ENCODE results near the gene BICDL2. TPM values are rescaled to one million over a fixed set of nuclear protein-coding genes. Genes with fewer than 3 reads are reported as not detected.

The BICDL2 gene
- total and polyA plus RNA-seq, 2 donors (not counting 1 experiment from before 2014, with no cell fraction given), result not detected

GRCh38 chr16:3065069-3065741, 28.5 kb upstream of the BICDL2 start, which contains the start of gene IL32:
Gene IL32 (plus strand): TSS chr16:3065640. CDS start chr16:3065812, 172 bp downstream.
- Histone ChIP-seq H2AFZ (ENCODE audit: low read length) (no peak within 1 kb of the TSS), H4K20me1 (ENCODE audit: control insufficient read depth, extremely low read depth, insufficient read depth, low read length) (no peaks in the 10 kb centered on the region), H3K27ac (ENCODE audit: insufficient read depth, low read length) (no peak within 1 kb of the TSS), H3K79me2 (ENCODE audit: control insufficient read depth, insufficient read depth, low read length) (no peaks in the 10 kb centered on the region), H3K4me3 (replicated peaks in 1 of 4; ENCODE audit: control extremely low read depth in 1 of 4, insufficient read depth in 1 of 4, low read depth in 3 of 4, low read length in 4 of 4) (peak within 1 kb of the TSS in 1 of 4 experiments; percentile 53), H3K9me3 (ENCODE audit: control insufficient read depth, insufficient read depth, low read depth, low read length) (no peaks in the 10 kb centered on the region), H3K27me3 (ENCODE audit: control insufficient read depth, insufficient read depth, low read length) (no peaks in the 10 kb centered on the region), H3K4me1 (ENCODE audit: control insufficient read depth, extremely low read depth, insufficient read depth, low read length) (peaks cover 3% of the 10 kb centered on the region), H3K4me2 (ENCODE audit: extremely low read depth, insufficient read depth, low read length) (no peak within 1 kb of the TSS), H3K36me3 (ENCODE audit: control insufficient read depth, insufficient read depth, low read length) (no peaks in the 10 kb centered on the region), H3K9ac (ENCODE audit: insufficient read depth, low read length) (no peak within 1 kb of the TSS)
- peak; percentile 47 to 57 for DNase-seq (ENCODE audit: low read depth in 2 of 2)
- TF ChIP-seq EZH2 (IDR thresholded peaks at IDR 0.05; ENCODE audit: low read length, missing control alignments) (no peak), CTCF (conservative IDR thresholded peaks at IDR 0.05 in 1 of 2, IDR thresholded peaks at IDR 0.05 in 1 of 2; ENCODE audit: low read depth in 1 of 2, low read length in 2 of 2) (no peak)

- H2AFZ ChIP-seq (ENCODE audit: low read length), result no peak overlapping the region
- DNase-seq (ENCODE audit: low read depth in 2 of 2), result no peak
- H3K36me3 ChIP-seq (ENCODE audit: control insufficient read depth, insufficient read depth, low read length), result no peaks in the 10 kb centered on the region
- TF ChIP-seq EZH2 (IDR thresholded peaks at IDR 0.05; ENCODE audit: low read length, missing control alignments), result no peak
- TF ChIP-seq CTCF (conservative IDR thresholded peaks at IDR 0.05 in 1 of 2, IDR thresholded peaks at IDR 0.05 in 1 of 2; ENCODE audit: low read depth in 1 of 2, low read length in 2 of 2), result no peak
- H3K4me3 ChIP-seq (replicated peaks in 1 of 4; ENCODE audit: control extremely low read depth in 1 of 4, insufficient read depth in 1 of 4, low read depth in 3 of 4, low read length in 4 of 4), result no peak overlapping the region
- H3K9ac ChIP-seq (ENCODE audit: insufficient read depth, low read length), result no peak overlapping the region
- peaks cover 3% of the 10 kb centered on the region for H3K4me1 ChIP-seq (ENCODE audit: control insufficient read depth, extremely low read depth, insufficient read depth, low read length)
- no peak overlapping the region for H3K4me2 ChIP-seq (ENCODE audit: extremely low read depth, insufficient read depth, low read length)
- no peaks in the 10 kb centered on the region for H3K79me2 ChIP-seq (ENCODE audit: control insufficient read depth, insufficient read depth, low read length)
- no peaks in the 10 kb centered on the region for H3K9me3 ChIP-seq (ENCODE audit: control insufficient read depth, insufficient read depth, low read depth, low read length)
- H3K27ac ChIP-seq (ENCODE audit: insufficient read depth, low read length), result no peak overlapping the region
- no peaks in the 10 kb centered on the region for H3K27me3 ChIP-seq (ENCODE audit: control insufficient read depth, insufficient read depth, low read length)
- H4K20me1 ChIP-seq (ENCODE audit: control insufficient read depth, extremely low read depth, insufficient read depth, low read length), result no peaks in the 10 kb centered on the region
Measured at GRCh38 chr16:3063625-3064386, 27.1 kb upstream of the BICDL2 start.

- H3K9me3 ChIP-seq (ENCODE audit: control insufficient read depth, insufficient read depth, low read depth, low read length), result no peaks in the 10 kb centered on the region
- no peak overlapping the region for H2AFZ ChIP-seq (ENCODE audit: low read length)
- H3K27me3 ChIP-seq (ENCODE audit: control insufficient read depth, insufficient read depth, low read length), result no peaks in the 10 kb centered on the region
- DNase-seq (ENCODE audit: low read depth in 2 of 2), result no peak
- H3K4me3 ChIP-seq (replicated peaks in 1 of 4; ENCODE audit: control extremely low read depth in 1 of 4, insufficient read depth in 1 of 4, low read depth in 3 of 4, low read length in 4 of 4), result no peak overlapping the region
- no peaks in the 10 kb centered on the region for H4K20me1 ChIP-seq (ENCODE audit: control insufficient read depth, extremely low read depth, insufficient read depth, low read length)
- no peaks in the 10 kb centered on the region for H3K79me2 ChIP-seq (ENCODE audit: control insufficient read depth, insufficient read depth, low read length)
- TF ChIP-seq CTCF (conservative IDR thresholded peaks at IDR 0.05 in 1 of 2, IDR thresholded peaks at IDR 0.05 in 1 of 2; ENCODE audit: low read depth in 1 of 2, low read length in 2 of 2) (no peak), EZH2 (IDR thresholded peaks at IDR 0.05; ENCODE audit: low read length, missing control alignments) (no peak)
- no peak overlapping the region for H3K27ac ChIP-seq (ENCODE audit: insufficient read depth, low read length)
- no peaks in the 10 kb centered on the region for H3K36me3 ChIP-seq (ENCODE audit: control insufficient read depth, insufficient read depth, low read length)
- H3K4me1 ChIP-seq (ENCODE audit: control insufficient read depth, extremely low read depth, insufficient read depth, low read length), result peaks cover 3% of the 10 kb centered on the region
- H3K9ac ChIP-seq (ENCODE audit: insufficient read depth, low read length), result no peak overlapping the region
- no peak overlapping the region for H3K4me2 ChIP-seq (ENCODE audit: extremely low read depth, insufficient read depth, low read length)
Measured at GRCh38 chr16:3062553-3062952, 25.8 kb upstream of the BICDL2 start.

Data from fibroblast of lung (primary cell).